Astrocyte (in vitro differentiated cells and primary cell): ENCODE data around the gene TEAD4. TPM values are rescaled to one million over a fixed set of nuclear protein-coding genes. Genes with fewer than 3 reads are reported as not detected.

Experiments
- DNase-seq: peaks from one replicate; pipeline ENCODE4 v3.0.0-alpha.2; 2010; ENCODE audit warnings: low read depth
- FAIRE-seq: peaks from 2 replicates; lab custom pipeline; 2011; peaks lifted over from hg19 to GRCh38; lab: Jason Lieb, UNC
- H2AFZ ChIP-seq: 2 replicates; pipeline ENCODE4 v1.6.0; 2012; ENCODE audit warnings: low read depth, low read length, inconsistent platforms
- H3K27ac ChIP-seq: 2 replicates; pipeline ENCODE4 v1.5.1; 2011; ENCODE audit warnings: low read depth, low read length, inconsistent platforms
- H3K27me3 ChIP-seq: 2 replicates; pipeline ENCODE4 v1.6.0; 2011; ENCODE audit warnings: low read length, inconsistent platforms; ENCODE audit not compliant: insufficient read depth
- H3K36me3 ChIP-seq: 2 replicates; pipeline ENCODE4 v1.5.1; 2011; ENCODE audit warnings: low read length, inconsistent platforms; ENCODE audit not compliant: insufficient read depth
- H3K4me1 ChIP-seq: 2 replicates; pipeline ENCODE4 v1.5.1; 2011; ENCODE audit warnings: low read length, inconsistent platforms; ENCODE audit not compliant: insufficient read depth
- H3K4me2 ChIP-seq: 2 replicates; pipeline ENCODE4 v1.6.0; 2012; ENCODE audit warnings: low read length, inconsistent platforms
- H3K4me3 ChIP-seq: 2 replicates; pipeline ENCODE4 v1.5.1; 2011; ENCODE audit warnings: low read depth, mild to moderate bottlenecking, low read length, inconsistent platforms; ENCODE audit not compliant: insufficient read depth
- H3K79me2 ChIP-seq: 2 replicates; pipeline ENCODE4 v1.6.0; 2012; ENCODE audit warnings: mild to moderate bottlenecking, low read length, inconsistent platforms; ENCODE audit not compliant: insufficient read depth
- H3K9ac ChIP-seq: 2 replicates; pipeline ENCODE4 v1.6.0; 2012; ENCODE audit warnings: mild to moderate bottlenecking, low read length, inconsistent platforms
- H3K9me3 ChIP-seq: 2 replicates; pipeline ENCODE4 v1.5.1; 2012; ENCODE audit warnings: low read depth, mild to moderate bottlenecking, low read length, inconsistent platforms; ENCODE audit not compliant: insufficient read depth
- H4K20me1 ChIP-seq: 2 replicates; pipeline ENCODE4 v1.6.0; 2012; ENCODE audit warnings: low read length, inconsistent platforms; ENCODE audit not compliant: insufficient read depth
- H3K27ac Mint-ChIP-seq: one replicate; pipeline ENCODE4 v1.8.0; 2021; ENCODE audit warnings: mild to moderate bottlenecking, mixed read lengths; ENCODE audit not compliant: unreplicated experiment
- H3K27me3 Mint-ChIP-seq: one replicate; pipeline ENCODE4 v1.8.0; 2021; ENCODE audit warnings: low read depth, mixed read lengths; ENCODE audit not compliant: unreplicated experiment
- H3K36me3 Mint-ChIP-seq: one replicate; pipeline ENCODE4 v1.8.0; 2021; ENCODE audit warnings: low read depth, mixed read lengths; ENCODE audit not compliant: unreplicated experiment
- H3K4me1 Mint-ChIP-seq: one replicate; pipeline ENCODE4 v1.8.0; 2021; ENCODE audit warnings: low read depth, mixed read lengths; ENCODE audit not compliant: unreplicated experiment
- H3K4me3 Mint-ChIP-seq: one replicate; pipeline ENCODE4 v1.8.0; 2021; ENCODE audit warnings: mild to moderate bottlenecking, moderate library complexity, mixed read lengths; ENCODE audit not compliant: unreplicated experiment
- H3K9me3 Mint-ChIP-seq: one replicate; pipeline ENCODE4 v1.8.0; 2021; ENCODE audit warnings: mild to moderate bottlenecking, mixed read lengths; ENCODE audit not compliant: unreplicated experiment
- CTCF ChIP-seq: IDR thresholded peaks from 2 replicates; pipeline ENCODE4 v1.5.1; 2011; ENCODE audit warnings: low read depth, mild to moderate bottlenecking, inconsistent platforms, low read length, moderate library complexity; ENCODE audit not compliant: insufficient read depth
- EZH2 ChIP-seq: IDR thresholded peaks from 2 replicates; pipeline ENCODE4 v1.6.1; 2012; ENCODE audit warnings: mild to moderate bottlenecking, low read length, inconsistent platforms; ENCODE audit not compliant: insufficient read depth
- total RNA-seq: library from RNA; stranded (reverse); gene quantifications from 2 replicates; pipeline ENCODE4 v1.2.1, GENCODE V29; 2021

The TEAD4 gene
- total RNA-seq, 1 donor from 2014 or later, result 19.1 TPM

- H3K27me3 Mint-ChIP-seq, result peaks cover 14% of the 10 kb centered on the region
- no peak overlapping the region for H2AFZ ChIP-seq
- TF ChIP-seq CTCF (no peak), EZH2 (no peak)
- DNase-seq (no peak), FAIRE-seq (no peak)
- peaks cover 14% of the 10 kb centered on the region for H4K20me1 ChIP-seq
- no peak overlapping the region for H3K4me2 ChIP-seq
- H3K27me3 ChIP-seq, result no peaks in the 10 kb centered on the region
- no peak overlapping the region for H3K27ac ChIP-seq
- H3K27ac Mint-ChIP-seq, result peak overlapping the region; percentile 14
- H3K9ac ChIP-seq, result no peak overlapping the region
- no peaks in the 10 kb centered on the region for H3K4me1 ChIP-seq
- no peaks in the 10 kb centered on the region for H3K4me1 Mint-ChIP-seq
- H3K79me2 ChIP-seq, result no peaks in the 10 kb centered on the region
- no peaks in the 10 kb centered on the region for H3K9me3 Mint-ChIP-seq
- H3K36me3 Mint-ChIP-seq, result peaks cover 2% of the 10 kb centered on the region
- H3K4me3 ChIP-seq, result no peak overlapping the region
- H3K4me3 Mint-ChIP-seq, result no peak overlapping the region
- H3K36me3 ChIP-seq, result no peaks in the 10 kb centered on the region
- H3K9me3 ChIP-seq, result no peaks in the 10 kb centered on the region
These were observed 85.0 kb downstream of the TEAD4 start for GRCh38 chr12:3044141-3044630.

- no peak for FAIRE-seq
- peaks cover 2% of the 10 kb centered on the region for H3K36me3 Mint-ChIP-seq
These were observed 86.3 kb downstream of the TEAD4 start for GRCh38 chr12:3045494-3045893.

More at GRCh38 chr12:3045494-3045893, 86.3 kb downstream of the TEAD4 start:
- Mint-ChIP-seq H3K27me3 (peaks cover 25% of the 10 kb centered on the region), H3K4me1 (peaks cover 1% of the 10 kb centered on the region), H3K9me3 (no peaks in the 10 kb centered on the region), H3K27ac (no peak overlapping the region), H3K4me3 (no peak overlapping the region)
- H2AFZ ChIP-seq, result no peak overlapping the region
- H3K79me2 ChIP-seq, result no peaks in the 10 kb centered on the region
- H3K4me3 ChIP-seq, result no peak overlapping the region
- no peaks in the 10 kb centered on the region for H3K9me3 ChIP-seq
- no peak overlapping the region for H3K9ac ChIP-seq
- H3K4me2 ChIP-seq, result no peak overlapping the region
- H4K20me1 ChIP-seq, result peaks cover 14% of the 10 kb centered on the region
- H3K36me3 ChIP-seq, result no peaks in the 10 kb centered on the region
- DNase-seq, result no peak
- no peak overlapping the region for H3K27ac ChIP-seq
- TF ChIP-seq CTCF (no peak), EZH2 (no peak)
- no peaks in the 10 kb centered on the region for H3K4me1 ChIP-seq
- H3K27me3 ChIP-seq, result no peaks in the 10 kb centered on the region
